ENCODE data around the gene KRT6A.

GRCh38 chr12:52502877-52503276, 9.8 kb upstream of the KRT6A start:
- TF ChIP-seq EZH2phosphoT487 (IDR thresholded peaks at IDR 0.05; ENCODE audit: insufficient read depth, low read depth) (no peak), EZH2 (IDR thresholded peaks at IDR 0.05; ENCODE audit: insufficient read depth, poor library complexity, severe bottlenecking) (no peak)

All from GM23248 (cell line).